ENCODE results near the gene CRYL1.

Gene CRYL1

GRCh38 chr13:20492641-20493040 lies 33.0 kb downstream of the CRYL1 start:
- DNase-seq: peak in 2 of 5 experiments; percentile 12 to 42

GRCh38 chr13:20491926-20492435 lies 33.7 kb downstream of the CRYL1 start:
- no peak for DNase-seq

- DNase-seq: peak in 1 of 5 experiments; percentile 15
Observed at GRCh38 chr13:20489185-20489820, 36.4 kb downstream of the CRYL1 start.

DNA sequence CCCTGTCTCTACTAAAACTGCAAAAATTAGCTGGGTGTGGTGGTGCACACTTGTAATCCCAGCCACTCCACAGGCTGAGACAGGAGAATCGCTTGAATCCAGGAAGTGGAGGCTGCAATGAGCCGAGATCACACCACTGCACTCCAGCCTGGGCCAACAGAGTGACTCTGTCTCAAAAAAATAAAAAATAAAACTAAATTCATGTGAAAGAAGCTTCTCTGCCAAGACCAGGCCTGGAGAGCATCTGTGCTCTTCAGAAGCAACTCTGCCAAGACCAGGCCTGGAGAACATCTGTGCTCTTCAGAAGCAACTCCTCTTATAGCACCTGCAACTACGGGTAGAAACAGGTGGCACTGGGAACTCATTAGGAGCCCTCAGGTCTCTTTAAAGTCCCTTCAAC lies 37.7 kb downstream of the CRYL1 start:
- DNase-seq: no peak

GRCh38 chr13:20482787-20483186 lies 42.9 kb downstream of the CRYL1 start:
- DNase-seq: no peak

DNA sequence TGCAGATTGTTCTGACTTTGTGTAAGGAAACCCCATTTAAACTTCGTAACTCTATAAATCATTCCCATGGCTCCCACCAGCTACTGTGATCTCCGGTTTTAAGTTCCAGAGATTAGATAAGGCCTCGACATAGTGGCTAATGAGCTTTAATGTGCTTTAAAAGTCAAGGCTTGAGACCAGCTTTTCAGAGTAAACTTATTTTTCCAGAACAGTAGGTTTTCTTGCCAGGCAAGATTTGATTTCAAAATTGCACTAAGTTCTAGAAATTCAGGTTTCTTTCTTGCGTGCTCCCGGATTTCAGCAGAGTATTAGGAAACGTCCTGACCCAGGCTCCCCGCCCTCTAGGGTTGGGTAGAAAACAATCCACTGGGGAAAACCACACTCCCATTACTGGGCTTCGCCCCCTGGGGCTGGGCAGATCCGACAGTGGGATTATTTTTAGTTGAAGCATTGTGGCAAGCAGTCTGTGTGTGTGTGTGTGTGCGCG lies 43.3 kb downstream of the CRYL1 start:
- DNase-seq: no peak

DNA sequence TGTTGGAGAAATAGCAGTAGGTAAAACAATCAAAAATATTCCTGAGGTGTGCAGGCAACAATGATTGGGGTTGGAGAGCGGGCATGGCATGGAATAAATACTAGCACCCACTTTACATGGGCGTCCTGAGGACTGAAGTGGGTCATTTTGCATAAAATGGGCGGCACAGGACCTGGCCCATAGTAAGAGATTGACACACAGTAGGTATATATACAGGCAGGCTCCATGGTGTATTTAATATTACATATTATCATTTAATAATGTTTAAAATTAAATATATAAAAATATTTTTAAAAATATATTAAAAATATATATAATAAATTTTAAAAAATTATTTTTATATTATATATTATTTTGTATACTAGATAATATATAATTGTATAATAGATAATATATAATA lies 48.3 kb downstream of the CRYL1 start:
- DNase-seq: no peak

- peak in 4 of 5 experiments; percentile 38 to 97 (median 68) for DNase-seq
Observed at GRCh38 chr13:20475927-20476691, 49.5 kb downstream of the CRYL1 start.

- DNase-seq: no peak
Observed at GRCh38 chr13:20474515-20474914, 51.1 kb downstream of the CRYL1 start.

- DNase-seq: no peak
Observed at GRCh38 chr13:20473888-20474287, 51.8 kb downstream of the CRYL1 start.

DNA sequence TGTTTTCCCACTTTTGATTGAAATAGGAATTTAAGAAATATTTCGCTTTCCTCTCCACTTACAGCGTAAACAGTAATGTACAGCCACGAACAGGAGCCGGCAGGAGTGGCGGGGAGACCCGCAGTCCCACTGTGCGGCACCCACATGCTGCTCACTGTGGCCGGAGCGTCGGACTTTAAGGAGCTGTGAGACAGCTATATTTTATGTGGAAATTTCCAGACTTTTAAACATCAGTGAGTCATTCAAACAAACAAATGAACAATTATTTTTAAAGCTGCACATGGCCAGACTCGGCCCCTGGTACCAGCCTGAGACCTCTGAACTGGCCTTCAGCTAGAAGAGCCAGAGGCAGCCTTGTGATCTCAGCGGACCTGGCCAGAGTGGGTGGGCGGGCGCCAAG lies 52.5 kb downstream of the CRYL1 start:
- DNase-seq: no peak

DNA sequence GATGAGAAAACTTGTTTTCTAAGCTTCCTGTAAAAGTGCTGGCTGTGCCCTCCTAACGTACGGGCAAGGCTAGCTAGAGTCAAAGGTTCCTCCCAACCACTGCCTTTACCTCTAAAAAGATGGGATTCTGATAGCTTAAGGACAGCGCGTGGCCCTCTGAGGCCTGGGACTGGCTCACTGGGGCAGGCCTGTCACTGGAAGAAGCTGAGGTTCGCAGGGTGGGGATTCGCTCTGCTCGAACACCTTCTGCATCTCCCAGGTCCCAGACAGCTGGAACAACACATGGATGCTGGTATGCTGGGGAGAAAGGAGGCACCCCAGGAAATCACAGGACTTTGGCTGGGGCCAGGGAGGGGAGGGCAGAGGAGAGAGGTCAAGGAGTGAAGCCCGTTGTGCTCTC lies 53.1 kb downstream of the CRYL1 start:
- no peak for DNase-seq

DNA sequence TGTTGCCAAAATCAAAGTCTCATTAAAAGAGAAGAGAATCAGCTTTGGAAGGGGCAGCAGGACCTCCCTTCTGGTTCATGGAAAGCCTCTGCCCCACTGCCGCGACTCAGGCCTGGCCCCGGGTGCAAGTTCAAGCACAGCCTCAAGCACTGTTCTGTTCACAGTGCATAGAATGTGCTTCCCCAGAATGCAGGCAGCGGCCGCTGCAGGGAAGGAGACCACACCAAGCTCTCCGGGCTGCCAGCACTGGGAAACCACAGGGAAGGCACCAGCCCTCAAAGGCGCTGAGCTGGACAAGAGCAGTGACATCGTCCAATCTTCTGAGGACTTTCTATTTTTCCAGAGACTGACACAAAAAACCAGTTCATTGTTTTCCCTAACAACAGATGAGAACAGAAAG lies 55.5 kb downstream of the CRYL1 start:
- DNase-seq: no peak

DNA sequence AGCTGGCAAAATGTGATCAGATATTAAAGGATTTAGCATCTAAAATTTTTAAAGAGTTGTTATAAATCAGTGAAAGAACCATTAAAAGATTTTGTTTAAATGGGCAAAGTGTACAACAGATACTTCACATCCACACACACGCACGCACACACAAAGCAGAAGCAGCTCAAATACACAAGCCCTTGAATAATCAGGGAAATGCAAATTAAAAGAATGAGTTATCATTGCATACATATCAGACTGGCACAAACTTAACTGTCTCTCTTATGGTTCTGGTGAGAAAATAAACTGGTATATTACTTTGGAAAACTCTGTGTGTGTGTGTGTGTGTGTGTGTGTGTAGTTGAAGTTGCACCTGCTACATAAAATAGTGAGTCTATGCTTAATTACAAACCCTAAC lies 59.3 kb downstream of the CRYL1 start:
- no peak for DNase-seq

GRCh38 chr13:20465218-20465879 lies 60.3 kb downstream of the CRYL1 start:
- DNase-seq: no peak

- no peak for DNase-seq
Observed at GRCh38 chr13:20462921-20463320, 62.7 kb downstream of the CRYL1 start.

- DNase-seq: no peak
Observed at GRCh38 chr13:20462533-20462915, 63.1 kb downstream of the CRYL1 start.

- no peak for DNase-seq
Observed at GRCh38 chr13:20461860-20462532, 63.7 kb downstream of the CRYL1 start.

GRCh38 chr13:20461481-20461859 lies 64.2 kb downstream of the CRYL1 start:
- no peak for DNase-seq

DNA sequence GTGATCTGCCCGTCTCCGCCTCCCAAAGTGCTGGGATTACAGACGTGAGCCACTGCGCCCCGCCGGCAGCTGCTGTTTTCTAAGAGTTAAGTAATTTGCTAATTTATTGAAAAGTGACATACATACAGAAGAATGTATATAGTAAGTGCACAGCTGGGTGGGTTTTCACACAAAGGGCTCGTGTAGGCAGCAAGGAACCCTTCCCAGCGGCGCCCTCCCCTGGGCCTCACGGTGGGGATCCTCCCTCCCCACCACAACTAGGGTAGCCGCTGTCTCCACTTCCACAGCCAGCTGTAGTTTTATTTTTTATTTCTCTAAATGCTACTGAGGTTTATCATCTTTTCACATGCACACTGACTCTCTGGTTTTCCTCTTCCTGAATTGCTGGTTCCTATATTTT lies 64.9 kb downstream of the CRYL1 start:
- DNase-seq: no peak

GRCh38 chr13:20457670-20458069 lies 68.0 kb downstream of the CRYL1 start:
- DNase-seq: no peak

DNA sequence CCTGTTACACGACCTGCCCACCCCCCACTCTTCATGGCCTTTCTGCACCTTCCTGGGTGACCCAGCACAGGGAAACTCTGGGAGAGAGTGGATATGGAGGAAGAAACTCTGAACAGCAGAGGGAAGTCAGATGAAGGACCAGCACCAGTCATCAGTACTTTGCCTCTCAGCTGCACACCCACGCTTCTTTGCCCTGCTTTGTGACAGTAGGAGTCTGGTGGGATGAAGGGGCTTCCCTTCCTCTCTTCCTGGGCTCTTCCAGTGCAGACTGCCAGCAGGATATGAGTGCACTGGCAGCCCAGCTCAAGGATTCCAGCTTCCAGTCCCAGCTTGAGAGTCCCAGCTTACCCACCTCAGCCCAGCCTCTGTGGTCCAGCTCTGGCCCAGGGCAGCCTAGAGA lies 68.9 kb downstream of the CRYL1 start:
- no peak for DNase-seq

DNA sequence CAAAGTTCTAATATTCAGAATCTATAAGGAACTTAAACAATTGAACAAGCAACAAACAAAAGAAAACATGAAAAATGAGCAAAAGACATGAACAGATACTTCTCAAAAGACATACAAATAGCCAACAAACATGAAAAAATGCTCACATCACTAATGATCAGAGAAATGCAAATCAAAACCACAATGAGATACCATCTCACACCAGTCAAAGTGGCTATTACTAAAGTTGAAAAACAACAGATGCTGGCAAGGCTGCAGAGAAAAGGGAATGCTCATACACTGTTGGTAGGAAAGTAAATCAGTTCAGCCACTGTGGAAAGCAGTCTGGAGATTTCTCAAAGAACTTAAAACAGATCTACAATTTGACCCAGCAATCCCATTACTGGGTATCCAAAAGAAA lies 74.3 kb downstream of the CRYL1 start:
- peak in 1 of 5 experiments; percentile 64 for DNase-seq
